Activated CD8-positive, alpha-beta T cell treated with anti-CD3 and anti-CD28 coated beads for 36 hours (primary cell): ENCODE measurements around the gene POLR2L. TPM values are rescaled to one million over a fixed set of nuclear protein-coding genes. Genes with fewer than 3 reads are reported as not detected.

Experiments
- ATAC-seq: fragments of 200-7000 bp; cut with Tn5 transposase; one replicate; pipeline ENCODE4 v1.10.0; 2021; ENCODE audit warnings: mild to moderate bottlenecking, moderate library complexity
- CTCF ChIA-PET: fragments of 350-600 bp; sonication (Branson Sonifier 250); formaldehyde crosslinking; loops from one replicate; lab custom pipeline; 2021; ENCODE audit warnings: antibody characterized with exemption; lab: Charles Lee
- POLR2A ChIA-PET: fragments of 350-600 bp; sonication (Branson Sonifier 250); formaldehyde crosslinking; loops from one replicate; lab custom pipeline; 2021; ENCODE audit warnings: antibody characterized with exemption; lab: Charles Lee
- DNase-seq: peaks from one replicate; pipeline ENCODE4 v3.0.0-alpha.2; 2020
- H3K27ac Mint-ChIP-seq: one replicate; pipeline ENCODE4 v1.8.0; 2021; ENCODE audit warnings: mild to moderate bottlenecking, mixed read lengths
- H3K27me3 Mint-ChIP-seq: one replicate; pipeline ENCODE4 v1.8.0; 2021; ENCODE audit warnings: mixed read lengths
- H3K36me3 Mint-ChIP-seq: one replicate; pipeline ENCODE4 v1.8.0; 2021; ENCODE audit warnings: low read depth, mixed read lengths
- H3K4me1 Mint-ChIP-seq: one replicate; pipeline ENCODE4 v1.8.0; 2021; ENCODE audit warnings: low read depth, mixed read lengths
- H3K4me3 Mint-ChIP-seq: one replicate; pipeline ENCODE4 v1.8.0; 2021; ENCODE audit warnings: mild to moderate bottlenecking, moderate library complexity, mixed read lengths
- H3K9me3 Mint-ChIP-seq: one replicate; pipeline ENCODE4 v1.8.0; 2021; ENCODE audit warnings: mixed read lengths
- CTCF ChIP-seq: fragments of 200-600 bp; IDR thresholded peaks from one replicate; pipeline ENCODE4 v1.8.0; 2022; ENCODE audit warnings: antibody characterized with exemption, mild to moderate bottlenecking
- intact Hi-C: fragments of 100-400 bp; cut with micrococcal nuclease; formaldehyde crosslinking; loops from one replicate; pipeline ENCODE4 v1.10.0; 2022
- total RNA-seq, 2 experiments: library from RNA; stranded (reverse); gene quantifications; one replicate each; pipeline ENCODE4 v1.2.3, GENCODE V29; 2021

Gene POLR2L
- total RNA-seq, 2 experiments from 2014 or later: 83.0 to 89.2 TPM

GRCh38 chr11:875769-876301 lies 33.5 kb upstream of the POLR2L start:
- no peaks in the 10 kb centered on the region for H3K9me3 Mint-ChIP-seq
- POLR2A ChIA-PET: interaction anchor here (0.9 kb wide), 1 partner anchor 9 kb away, joined by 4 read pairs; no protein-coding TSS in a partner anchor

GRCh38 chr11:875203-875602 lies 32.9 kb upstream of the POLR2L start:
- intact Hi-C loops: no loop called here
- H3K4me1 Mint-ChIP-seq: no peaks in the 10 kb centered on the region
- no peak for ATAC-seq
- H3K9me3 Mint-ChIP-seq: no peaks in the 10 kb centered on the region
- no peak overlapping the region for H3K27ac Mint-ChIP-seq
- no peak overlapping the region for H3K4me3 Mint-ChIP-seq
- H3K36me3 Mint-ChIP-seq: peaks cover 15% of the 10 kb centered on the region
- CTCF ChIA-PET: interaction anchor here (0.9 kb wide), 1 partner anchor 101 kb away, joined by 3 read pairs; no protein-coding TSS in a partner anchor
- POLR2A ChIA-PET: interaction anchor here (0.9 kb wide), 1 partner anchor 9 kb away, joined by 4 read pairs; no protein-coding TSS in a partner anchor
- no peaks in the 10 kb centered on the region for H3K27me3 Mint-ChIP-seq
- DNase-seq: no peak
- no peak for TF ChIP-seq CTCF

More at GRCh38 chr11:875769-876301, 33.5 kb upstream of the POLR2L start:
- DNase-seq: no peak
- Mint-ChIP-seq H3K4me3 (no peak overlapping the region), H3K4me1 (no peaks in the 10 kb centered on the region), H3K36me3 (peaks cover 15% of the 10 kb centered on the region), H3K27ac (no peak overlapping the region), H3K27me3 (no peaks in the 10 kb centered on the region)
- TF ChIP-seq CTCF: no peak
- CTCF ChIA-PET: interaction anchor here (0.9 to 1.3 kb wide), 2 partner anchors 27 to 100 kb away, joined by 3 read pairs; no protein-coding TSS in a partner anchor
- intact Hi-C loops: no loop called here
- no peak for ATAC-seq

- Mint-ChIP-seq H3K9me3 (no peaks in the 10 kb centered on the region), H3K36me3 (peaks cover 12% of the 10 kb centered on the region), H3K27ac (no peak overlapping the region), H3K4me1 (no peaks in the 10 kb centered on the region), H3K4me3 (no peak overlapping the region), H3K27me3 (no peaks in the 10 kb centered on the region)
- POLR2A ChIA-PET: no interaction called here
- intact Hi-C loops: no loop called here
- DNase-seq: no peak
- TF ChIP-seq CTCF: no peak
- no peak for ATAC-seq
- CTCF ChIA-PET: no interaction called here
Observed at GRCh38 chr11:873706-874105, 31.4 kb upstream of the POLR2L start.

GRCh38 chr11:872799-873198 lies 30.5 kb upstream of the POLR2L start:
- CTCF ChIA-PET: no interaction called here
- no peak for DNase-seq
- Mint-ChIP-seq H3K27ac (no peak overlapping the region), H3K4me1 (no peaks in the 10 kb centered on the region), H3K36me3 (peaks cover 12% of the 10 kb centered on the region), H3K27me3 (no peaks in the 10 kb centered on the region), H3K9me3 (no peaks in the 10 kb centered on the region), H3K4me3 (no peak overlapping the region)
- TF ChIP-seq CTCF: no peak
- ATAC-seq: no peak
- POLR2A ChIA-PET: interaction anchor here (0.8 kb wide), 1 partner anchor 185 kb away, joined by 3 read pairs; no protein-coding TSS in a partner anchor
- intact Hi-C loops: no loop called here

GRCh38 chr11:871472-871871 lies 29.1 kb upstream of the POLR2L start:
- CTCF ChIA-PET: no interaction called here
- DNase-seq: no peak
- Mint-ChIP-seq H3K4me1 (no peaks in the 10 kb centered on the region), H3K27ac (no peak overlapping the region), H3K36me3 (peaks cover 11% of the 10 kb centered on the region), H3K9me3 (no peaks in the 10 kb centered on the region), H3K27me3 (no peaks in the 10 kb centered on the region), H3K4me3 (no peak overlapping the region)
- TF ChIP-seq CTCF: no peak
- no peak for ATAC-seq
- intact Hi-C loops: no loop called here
- POLR2A ChIA-PET: no interaction called here
